Activated T-cell treated with anti-CD3 and anti-CD28 coated beads, Interleukin-2, amount 50 U/mL, for 48 hours (primary cell): ENCODE results near the gene LTC4S.
A peak's percentile ranks its signal among the peaks of the same experiment; 100 is the strongest.
"Not testable (repeated sequence)": the region's sequence is repeated elsewhere in the genome, so short reads cannot be mapped to it uniquely, and the experiment has no call there.

Experiments
- DNase-seq, 2 experiments: peaks; one replicate each; pipeline ENCODE4 v3.0.0-alpha.2; 2020

LTC4S gene

DNA sequence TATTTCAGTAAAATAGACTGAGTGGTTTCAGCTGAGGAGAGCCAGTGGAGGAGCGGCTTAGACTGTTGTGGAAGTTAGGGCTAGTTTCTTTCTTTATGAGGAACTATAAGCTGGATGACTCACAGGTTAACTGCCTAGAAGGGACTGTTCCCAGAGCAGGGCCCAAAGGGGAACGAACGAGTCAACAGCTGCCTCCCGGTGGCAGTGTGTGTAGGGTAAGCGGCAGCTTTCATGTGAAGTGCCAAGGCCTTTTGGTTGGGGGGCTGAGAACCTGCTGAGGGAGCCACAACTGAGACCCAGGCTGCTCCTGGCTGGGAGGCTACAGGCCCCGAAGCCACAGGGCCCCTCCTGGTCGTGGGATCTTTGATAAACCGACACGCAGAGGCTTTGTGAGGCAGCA is 33.9 kb downstream of the LTC4S start:
- peak; percentile 73 to 77 for DNase-seq

DNA sequence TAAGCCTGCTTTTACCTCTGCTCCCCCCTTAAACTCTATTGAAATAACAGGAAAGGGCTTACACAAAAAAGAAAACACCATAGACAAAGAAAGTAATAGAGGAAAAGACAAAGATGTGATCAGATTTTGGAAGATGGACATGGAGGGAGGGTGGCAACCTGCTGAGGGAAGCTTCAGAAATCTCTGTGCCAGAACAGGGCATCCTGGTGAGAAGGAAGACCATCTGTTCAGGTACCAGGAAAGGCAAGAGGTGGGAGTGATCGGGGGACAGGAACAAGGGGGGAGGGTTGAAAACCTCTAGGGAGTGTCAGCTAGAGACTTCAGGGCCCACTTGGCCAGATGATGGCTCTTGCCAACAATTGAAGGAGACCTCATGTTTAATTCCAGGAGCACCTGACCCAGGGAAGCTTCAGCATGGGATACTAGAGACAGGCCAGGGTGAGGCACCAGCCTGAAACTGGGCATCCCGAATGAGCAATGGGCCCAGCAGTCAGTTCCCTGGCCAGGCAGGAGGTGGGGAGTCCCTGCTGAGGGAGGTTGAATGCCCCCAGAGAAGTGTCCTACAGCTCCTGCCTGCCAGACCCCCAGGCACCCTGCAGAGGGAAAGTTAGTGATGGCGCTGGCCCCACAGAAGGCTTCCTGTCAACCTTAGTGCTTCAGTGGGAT is 35.1 kb downstream of the LTC4S start:
- no peak for DNase-seq

DNA sequence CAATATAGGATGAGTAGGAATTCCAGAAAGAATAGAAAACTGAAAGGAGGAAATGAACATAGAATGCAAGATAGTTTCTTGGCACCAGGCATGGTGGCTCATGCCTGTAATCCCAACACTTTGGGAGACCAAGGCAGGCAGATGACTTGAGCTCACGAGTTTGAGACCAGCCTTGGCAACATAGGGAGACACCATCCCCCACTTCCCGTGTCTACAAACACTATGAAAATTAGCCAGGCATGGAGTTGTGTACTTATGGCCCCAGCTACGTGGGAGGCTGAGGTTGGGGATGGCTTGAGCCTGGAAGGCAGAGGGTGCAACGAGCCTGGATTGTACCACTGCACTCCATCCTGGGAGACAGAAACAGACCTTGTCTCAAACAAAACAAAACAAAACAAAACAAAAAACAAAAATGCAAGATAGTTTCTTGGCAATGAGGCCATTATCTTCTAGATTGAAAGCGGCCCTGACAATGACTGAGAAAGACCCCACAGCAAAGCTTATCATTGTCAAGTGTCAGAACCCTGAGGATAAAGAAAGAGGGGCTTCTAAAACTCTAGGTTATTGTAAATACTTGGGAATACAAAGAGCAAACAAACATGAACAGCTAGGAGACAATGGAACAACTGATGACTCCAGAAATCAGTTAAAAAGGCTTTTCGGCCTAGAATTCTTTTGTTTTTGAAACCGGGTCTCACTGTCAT is 36.1 kb downstream of the LTC4S start:
- no peak for DNase-seq

DNA sequence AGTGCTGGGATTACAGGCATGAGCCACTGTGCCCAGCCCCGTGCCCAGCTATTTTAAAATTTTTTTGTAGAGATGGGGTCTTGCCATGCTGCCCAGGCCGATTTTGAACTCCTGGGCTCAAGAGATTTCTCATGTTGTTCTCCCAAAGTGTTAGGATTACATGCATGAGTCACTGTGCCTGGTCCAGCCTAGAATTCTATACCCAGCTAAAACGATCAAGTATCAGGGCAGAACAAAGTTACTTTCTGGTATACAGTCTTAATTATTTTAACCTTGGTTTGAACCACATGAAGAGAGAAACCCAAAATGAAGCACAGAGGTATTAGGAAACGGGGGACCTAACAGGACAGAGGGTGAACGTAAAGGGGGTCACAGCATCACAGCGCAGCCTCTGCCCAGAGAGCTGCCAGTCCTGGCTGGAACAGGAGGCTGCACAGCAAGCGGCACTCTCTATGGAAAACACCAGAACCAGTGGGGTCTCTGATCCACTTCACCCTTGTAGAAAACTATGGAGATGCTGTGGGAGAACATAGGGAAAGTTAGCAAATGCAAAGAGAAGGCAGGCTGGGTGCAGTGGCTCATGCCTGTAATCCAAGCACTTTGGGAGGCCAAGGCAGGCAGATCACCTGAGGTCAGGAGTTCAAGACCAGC is 37.2 kb downstream of the LTC4S start:
- no peak for DNase-seq

DNA sequence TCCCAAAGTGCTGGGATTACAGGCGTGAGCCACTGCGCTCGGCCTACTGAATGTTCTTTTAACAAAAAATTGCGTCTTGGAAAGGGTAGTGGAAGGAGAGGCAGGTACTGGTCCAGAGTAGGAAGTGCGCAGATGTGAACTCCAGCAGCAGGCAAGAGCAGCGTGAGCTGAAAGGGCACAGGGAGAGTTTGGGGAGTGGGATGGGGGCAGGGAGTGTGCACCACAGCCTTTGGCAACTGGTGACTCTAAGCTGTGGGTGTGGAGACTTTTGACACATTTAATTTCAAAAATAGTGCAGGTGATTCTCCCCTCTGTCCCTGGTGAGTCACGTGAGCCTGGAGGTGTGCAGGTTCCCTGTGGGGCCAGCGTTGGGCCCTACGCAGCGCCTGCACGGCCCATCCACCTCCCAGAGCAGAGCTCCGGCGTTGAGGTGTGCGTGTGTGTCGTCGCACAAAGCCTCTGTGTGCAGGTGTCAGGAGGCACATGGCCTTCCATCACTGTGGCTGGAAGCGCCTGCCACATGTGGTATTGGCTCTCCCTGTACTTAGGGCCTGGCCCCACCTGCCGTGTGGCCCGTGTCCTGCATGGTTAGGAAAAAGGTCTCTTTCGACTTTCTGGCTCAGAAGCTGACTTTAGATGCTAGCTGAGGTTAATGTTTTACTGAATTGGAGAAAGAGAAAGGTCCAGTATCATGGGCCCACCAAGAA is 38.4 kb downstream of the LTC4S start:
- no peak for DNase-seq

DNA sequence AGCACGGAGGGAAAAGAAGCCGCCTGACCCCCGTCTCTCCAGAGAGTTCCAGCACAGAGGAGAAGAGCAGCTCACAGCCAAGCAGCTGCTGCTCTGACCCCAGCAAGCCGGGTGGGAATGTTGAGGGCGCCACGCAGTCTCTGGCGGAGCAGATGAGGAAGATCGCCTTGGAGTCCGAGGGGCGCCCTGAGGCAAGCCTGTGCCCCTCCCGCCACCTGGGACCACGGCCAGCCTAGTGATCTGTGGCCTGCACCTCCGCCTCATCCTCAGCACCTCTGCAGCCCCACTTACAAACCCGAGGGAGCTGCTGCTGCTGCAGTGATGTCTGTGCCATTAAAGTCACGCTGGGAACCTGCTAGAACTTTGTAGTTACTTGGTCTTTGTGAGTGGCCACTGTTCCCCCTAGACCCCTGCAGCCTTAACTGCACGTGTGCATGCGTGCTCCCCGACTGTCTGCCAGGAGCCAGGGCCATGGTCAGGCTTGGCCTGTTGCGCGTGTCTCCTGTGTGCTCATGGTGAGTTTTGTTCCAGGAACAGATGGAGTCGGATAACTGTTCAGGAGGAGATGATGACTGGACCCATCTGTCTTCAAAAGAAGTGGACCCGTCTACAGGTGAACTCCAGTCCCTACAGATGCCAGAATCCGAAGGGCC is 39.4 kb downstream of the LTC4S start:
- DNase-seq = no peak

DNA sequence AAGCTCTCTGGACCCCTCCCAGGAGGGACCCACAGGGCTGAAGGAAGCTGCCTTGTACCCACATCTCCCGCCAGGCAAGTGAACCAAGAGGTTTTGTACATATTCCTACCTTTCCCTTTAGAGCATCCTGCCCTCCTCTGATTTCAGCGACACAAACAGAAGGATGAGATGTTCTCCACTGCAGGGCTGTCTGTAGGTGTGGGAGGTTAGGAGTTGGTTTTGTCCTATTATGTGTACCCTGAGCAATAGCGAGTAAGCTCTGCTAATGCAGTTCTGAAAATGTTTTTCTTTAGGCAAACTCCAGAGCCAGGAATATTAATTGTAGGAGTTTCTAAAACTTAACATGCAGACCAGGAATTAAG is 39.9 kb downstream of the LTC4S start:
- no peak for DNase-seq

DNA sequence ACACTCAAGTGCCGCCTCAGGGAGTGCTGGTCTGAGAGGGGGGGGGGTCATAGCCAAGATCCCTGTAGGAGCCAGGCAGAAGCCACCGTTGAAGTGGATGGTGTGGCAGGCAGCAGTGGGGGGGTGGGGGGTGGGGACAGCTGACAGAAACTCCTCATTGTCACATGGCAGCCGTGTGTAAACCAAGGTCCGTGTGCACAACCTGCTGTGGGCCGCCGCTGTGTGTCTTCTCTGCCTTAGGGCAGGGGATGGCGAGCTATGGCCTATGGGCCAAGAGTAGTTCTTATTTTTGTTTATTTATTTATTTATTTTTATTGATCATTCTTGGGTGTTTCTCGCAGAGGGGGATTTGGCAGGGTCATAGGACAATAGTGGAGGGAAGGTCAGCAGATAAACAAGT is 40.3 kb downstream of the LTC4S start:
- no peak for DNase-seq

DNA sequence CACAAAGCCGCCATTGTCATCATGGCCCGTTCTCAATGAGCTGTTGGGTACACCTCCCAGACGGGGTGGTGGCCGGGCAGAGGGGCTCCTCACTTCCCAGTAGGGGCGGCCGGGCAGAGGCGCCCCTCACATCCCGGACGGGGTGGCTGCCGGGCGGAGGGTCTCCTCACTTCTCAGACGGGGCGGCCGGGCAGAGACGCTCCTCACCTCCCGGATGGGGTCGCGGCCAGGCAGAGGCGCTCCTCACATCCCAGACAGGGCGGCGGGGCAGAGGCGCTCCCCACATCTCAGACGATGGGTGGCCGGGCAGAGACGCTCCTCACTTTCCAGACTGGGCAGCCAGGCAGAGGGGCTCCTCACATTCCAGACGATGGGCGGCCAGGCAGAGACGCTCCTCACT is 41.1 kb downstream of the LTC4S start:
- not testable (repeated sequence) for DNase-seq

DNA sequence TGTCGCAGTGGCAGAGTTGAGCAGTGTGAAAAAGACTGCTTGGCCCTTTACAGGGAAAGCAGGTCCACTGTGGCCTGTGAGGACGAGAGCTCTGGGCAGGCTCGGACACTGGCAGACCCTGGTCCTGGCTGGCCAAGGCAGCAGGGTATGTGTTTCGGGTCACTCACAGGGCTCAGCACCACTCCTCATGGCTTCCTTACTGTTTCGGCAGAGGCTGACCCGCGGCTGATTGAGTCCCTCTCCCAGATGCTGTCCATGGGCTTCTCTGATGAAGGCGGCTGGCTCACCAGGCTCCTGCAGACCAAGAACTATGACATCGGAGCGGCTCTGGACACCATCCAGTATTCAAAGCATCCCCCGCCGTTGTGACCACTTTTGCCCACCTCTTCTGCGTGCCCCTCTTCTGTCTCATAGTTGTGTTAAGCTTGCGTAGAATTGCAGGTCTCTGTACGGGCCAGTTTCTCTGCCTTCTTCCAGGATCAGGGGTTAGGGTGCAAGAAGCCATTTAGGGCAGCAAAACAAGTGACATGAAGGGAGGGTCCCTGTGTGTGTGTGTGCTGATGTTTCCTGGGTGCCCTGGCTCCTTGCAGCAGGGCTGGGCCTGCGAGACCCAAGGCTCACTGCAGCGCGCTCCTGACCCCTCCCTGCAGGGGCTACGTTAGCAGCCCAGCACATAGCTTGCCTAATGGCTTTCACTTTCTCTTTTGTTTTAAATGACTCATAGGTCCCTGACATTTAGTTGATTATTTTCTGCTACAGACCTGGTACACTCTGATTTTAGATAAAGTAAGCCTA is 42.6 kb downstream of the LTC4S start:
- DNase-seq = peak; percentile 46 to 62

DNA sequence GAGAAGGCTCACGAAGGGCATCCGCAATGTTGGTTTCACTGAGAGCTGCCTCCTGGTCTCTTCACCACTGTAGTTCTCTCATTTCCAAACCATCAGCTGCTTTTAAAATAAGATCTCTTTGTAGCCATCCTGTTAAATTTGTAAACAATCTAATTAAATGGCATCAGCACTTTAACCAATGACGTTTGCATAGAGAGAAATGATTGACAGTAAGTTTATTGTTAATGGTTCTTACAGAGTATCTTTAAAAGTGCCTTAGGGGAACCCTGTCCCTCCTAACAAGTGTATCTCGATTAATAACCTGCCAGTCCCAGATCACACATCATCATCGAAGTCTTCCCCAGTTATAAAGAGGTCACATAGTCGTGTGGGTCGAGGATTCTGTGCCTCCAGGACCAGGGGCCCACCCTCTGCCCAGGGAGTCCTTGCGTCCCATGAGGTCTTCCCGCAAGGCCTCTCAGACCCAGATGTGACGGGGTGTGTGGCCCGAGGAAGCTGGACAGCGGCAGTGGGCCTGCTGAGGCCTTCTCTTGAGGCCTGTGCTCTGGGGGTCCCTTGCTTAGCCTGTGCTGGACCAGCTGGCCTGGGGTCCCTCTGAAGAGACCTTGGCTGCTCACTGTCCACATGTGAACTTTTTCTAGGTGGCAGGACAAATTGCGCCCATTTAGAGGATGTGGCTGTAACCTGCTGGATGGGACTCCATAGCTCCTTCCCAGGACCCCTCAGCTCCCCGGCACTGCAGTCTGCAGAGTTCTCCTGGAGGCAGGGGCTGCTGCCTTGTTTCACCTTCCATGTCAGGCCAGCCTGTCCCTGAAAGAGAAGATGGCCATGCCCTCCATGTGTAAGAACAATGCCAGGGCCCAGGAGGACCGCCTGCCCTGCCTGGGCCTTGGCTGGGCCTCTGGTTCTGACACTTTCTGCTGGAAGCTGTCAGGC is 43.6 kb downstream of the LTC4S start:
- no peak for DNase-seq

DNA sequence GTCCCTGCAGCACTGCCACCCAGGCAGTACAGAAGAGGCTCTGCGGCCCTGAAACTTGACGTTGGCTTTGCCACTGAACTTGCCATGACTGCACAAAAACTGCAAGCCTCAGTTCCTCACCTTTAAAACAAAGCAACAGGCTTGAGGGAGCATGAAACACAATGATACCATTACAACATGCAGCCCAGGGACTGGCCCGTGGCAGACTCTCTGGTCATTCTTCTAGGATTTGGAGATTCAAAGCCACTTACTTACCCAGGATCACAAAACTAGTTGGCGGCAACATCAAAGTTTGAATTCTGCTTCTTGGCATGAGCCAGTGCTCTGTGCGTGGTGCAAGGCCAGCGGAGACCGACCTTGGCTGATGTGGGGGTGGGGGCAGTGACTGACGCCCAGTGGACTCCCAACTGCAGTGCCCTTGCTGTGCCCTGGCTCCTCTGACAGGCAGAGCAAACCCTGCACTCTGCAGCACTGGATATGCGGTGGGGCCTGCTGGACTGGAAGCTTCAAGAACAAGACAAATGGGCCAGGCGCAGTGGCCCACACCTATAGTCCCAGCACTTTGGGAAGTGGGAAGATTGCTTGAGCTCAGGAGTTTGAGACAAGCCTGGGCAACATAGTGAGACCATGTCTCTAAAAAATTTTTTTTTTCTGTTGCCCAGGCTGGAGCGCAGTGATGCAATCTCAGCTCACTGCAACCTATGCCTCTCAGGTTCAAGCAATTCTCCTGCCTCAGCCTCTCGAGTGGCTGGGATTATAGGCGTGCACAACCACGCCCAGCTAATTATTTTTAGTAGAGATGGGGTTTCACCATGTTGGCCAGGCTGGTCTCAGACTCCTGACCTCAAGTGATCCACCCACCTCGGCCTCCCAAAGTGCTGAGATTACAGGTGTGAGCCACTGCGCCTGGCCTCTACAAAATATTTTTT is 45.8 kb downstream of the LTC4S start:
- no peak for DNase-seq

DNA sequence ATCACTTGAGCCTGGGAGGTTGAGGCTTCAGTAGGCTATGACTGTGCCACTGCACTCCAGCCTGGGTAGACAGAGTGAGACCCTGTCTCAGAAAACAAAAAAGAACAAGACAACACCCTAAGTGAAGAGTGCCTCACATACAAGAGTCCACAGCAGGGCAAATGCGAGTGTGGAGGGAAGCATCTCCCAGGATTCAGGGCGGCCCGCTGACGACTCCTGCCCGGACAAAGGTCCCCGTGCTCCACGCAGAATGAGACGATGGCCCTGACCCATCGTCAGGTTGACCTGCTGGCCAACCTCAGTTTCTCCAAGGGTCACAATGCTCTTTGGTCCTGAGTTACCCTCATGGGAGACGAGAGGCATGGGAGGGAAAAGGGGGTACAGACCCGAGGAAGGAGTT is 46.5 kb downstream of the LTC4S start:
- DNase-seq = no peak

DNA sequence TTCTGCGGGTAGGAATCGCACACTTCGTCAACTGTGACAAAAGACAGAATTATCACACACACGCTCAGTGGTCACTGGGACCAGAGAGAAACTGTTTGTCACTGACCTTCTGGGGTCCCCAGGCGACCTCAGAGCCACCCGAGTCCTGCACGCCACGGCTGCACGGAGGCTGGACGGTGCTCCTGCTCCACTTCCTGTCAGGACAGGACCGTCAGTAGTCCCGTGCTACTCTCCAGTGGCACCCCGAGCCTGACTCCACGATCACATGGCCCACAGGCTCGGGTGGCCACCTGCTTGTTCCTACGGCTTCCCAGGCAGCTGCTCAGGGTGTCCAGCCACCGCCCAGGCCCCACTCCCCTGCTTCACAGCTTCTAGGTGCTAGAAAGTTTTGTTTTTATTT is 47.0 kb downstream of the LTC4S start:
- no peak for DNase-seq

DNA sequence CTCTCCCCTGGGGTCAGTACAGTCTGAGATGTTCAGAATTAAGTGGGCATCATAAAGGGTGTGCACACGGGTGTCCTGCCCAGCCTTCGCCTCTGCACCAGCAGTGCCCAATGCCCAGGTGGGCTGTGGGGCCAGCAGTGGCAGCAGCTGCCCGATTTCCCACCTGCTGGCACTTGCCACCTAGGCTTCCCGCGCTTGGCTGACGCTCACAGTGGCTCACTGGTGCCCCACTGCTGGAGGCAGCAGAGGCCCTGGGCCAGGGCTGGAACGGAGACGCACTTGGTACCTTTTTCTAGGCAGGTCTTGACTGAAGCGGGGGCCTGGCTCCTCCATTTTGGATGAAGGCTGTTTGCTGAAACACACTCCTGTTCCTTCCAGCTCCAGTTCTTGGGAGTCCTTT is 47.8 kb downstream of the LTC4S start:
- no peak for DNase-seq
